H1 (cell line): ENCODE measurements around the gene ARNT2. TPM values are rescaled to one million over a fixed set of nuclear protein-coding genes. Genes with fewer than 3 reads are reported as not detected.

Source experiments
- MAFK ChIP-seq: IDR thresholded peaks from 2 replicates; pipeline ENCODE4 v1.6.1; 2012; ENCODE audit warnings: low read depth, mild to moderate bottlenecking, improper control_type of control experiment, low read length
- SAP30 ChIP-seq: fragments of 300-600 bp; sonication (generic); IDR thresholded peaks from 2 replicates; pipeline ENCODE4 v1.7.1; 2012; ENCODE audit warnings: low read length, moderate library complexity, mild to moderate bottlenecking, inconsistent platforms; ENCODE audit not compliant: insufficient read depth, insufficient replicate concordance
- polyA plus RNA-seq, 7 experiments: library from polyadenylated mRNA; depleted of rRNA in 3 of 7; stranded (reverse) in 5 of 7; unstranded in 2 of 7; fragments of >200 nt in 5 of 7; fragments of 200-250 nt in 2 of 7; gene quantifications; 1 replicate in 5 of 7; 2 replicates in 1 of 7; 4 replicates in 1 of 7; pipeline versions ENCODE4 v1.2.1 to v1.2.3, GENCODE V29; 2011 to 2013; ENCODE audit warnings: missing spikeins in 2 of 7, mixed read lengths in 2 of 7
- total RNA-seq: library from RNA; stranded (reverse); fragmentation: NEBNext Ultra II Directional; extraction: Animal tissue kit (Norgen Biotek cat#: 25700); gene quantifications from 2 replicates; pipeline ENCODE4 v1.2.1, GENCODE V29; 2021
- TF ChIP-seq, protein P1 (sequence below): IDR thresholded peaks from 2 replicates; pipeline ENCODE4 v1.6.1; 2011; ENCODE audit warnings: low read depth, mild to moderate bottlenecking, low read length; ENCODE audit not compliant: insufficient read depth
- TF ChIP-seq, protein P2 (sequence below): IDR thresholded peaks from 2 replicates; pipeline ENCODE4 v1.6.1; 2012; ENCODE audit warnings: low read length, inconsistent platforms

Gene ARNT2
- total and polyA plus RNA-seq, 2 of the 8 experiments (the other 6 are each of a cell fraction or from before 2014, with no cell fraction given) = 9.5 to 14.6 TPM

DNA sequence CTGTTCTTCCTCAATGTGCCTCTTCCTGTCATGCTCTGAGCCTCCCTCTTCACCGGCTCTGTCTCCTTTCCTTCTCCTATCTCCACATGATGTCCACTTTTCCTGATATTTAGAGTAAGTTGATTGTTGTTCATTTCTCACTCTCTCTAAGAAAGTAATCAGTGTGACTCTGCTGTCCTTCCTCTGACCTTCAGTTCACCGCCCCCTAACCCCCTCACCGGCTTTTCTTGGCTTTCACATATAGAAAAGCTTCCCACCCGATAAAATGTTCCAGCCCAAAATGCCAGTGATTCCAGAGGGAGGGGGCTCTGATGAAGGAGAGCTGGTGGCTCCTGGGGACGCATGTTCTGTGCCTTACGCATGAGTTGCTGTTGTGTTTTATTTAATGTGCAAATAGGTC, 170.4 kb downstream of the ARNT2 start (continued):
- TF ChIP-seq, protein P1, sequence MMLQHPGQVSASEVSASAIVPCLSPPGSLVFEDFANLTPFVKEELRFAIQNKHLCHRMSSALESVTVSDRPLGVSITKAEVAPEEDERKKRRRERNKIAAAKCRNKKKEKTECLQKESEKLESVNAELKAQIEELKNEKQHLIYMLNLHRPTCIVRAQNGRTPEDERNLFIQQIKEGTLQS = no peak
- TF ChIP-seq, protein P2, sequence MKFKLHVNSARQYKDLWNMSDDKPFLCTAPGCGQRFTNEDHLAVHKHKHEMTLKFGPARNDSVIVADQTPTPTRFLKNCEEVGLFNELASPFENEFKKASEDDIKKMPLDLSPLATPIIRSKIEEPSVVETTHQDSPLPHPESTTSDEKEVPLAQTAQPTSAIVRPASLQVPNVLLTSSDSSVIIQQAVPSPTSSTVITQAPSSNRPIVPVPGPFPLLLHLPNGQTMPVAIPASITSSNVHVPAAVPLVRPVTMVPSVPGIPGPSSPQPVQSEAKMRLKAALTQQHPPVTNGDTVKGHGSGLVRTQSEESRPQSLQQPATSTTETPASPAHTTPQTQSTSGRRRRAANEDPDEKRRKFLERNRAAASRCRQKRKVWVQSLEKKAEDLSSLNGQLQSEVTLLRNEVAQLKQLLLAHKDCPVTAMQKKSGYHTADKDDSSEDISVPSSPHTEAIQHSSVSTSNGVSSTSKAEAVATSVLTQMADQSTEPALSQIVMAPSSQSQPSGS = no peak
- no peak for TF ChIP-seq MAFK
- TF ChIP-seq SAP30 = no peak
